ENCODE measurements around the gene COX19. TPM values are rescaled to one million over a fixed set of nuclear protein-coding genes. Genes with fewer than 3 reads are reported as not detected.

COX19 gene
- total and polyA plus RNA-seq, 2 of the 13 experiments (the other 11 are each of a cell fraction or from before 2014, with no cell fraction given): 11.5 to 21.7 TPM

- TF ChIP-seq THAP9 (CRISPR knock-in tag; IDR thresholded peaks at IDR 0.05; ENCODE audit: borderline replicate concordance): peak; percentile 56; the same call in 1 of the 2 replicates
- TF ChIP-seq MTERF4 (CRISPR knock-in tag; IDR thresholded peaks at IDR 0.05): peak; percentile 1; the same call in 1 of the 2 replicates
- TF ChIP-seq BORCS8-MEF2B (CRISPR knock-in tag; IDR thresholded peaks at IDR 0.05): 0 out of 2 replicates have a peak, but pooled peaks have one; percentile 16
- TF ChIP-seq ZFP36L1 (CRISPR knock-in tag; IDR thresholded peaks at IDR 0.05): no peak
- TF ChIP-seq ZNF816 (CRISPR knock-in tag; IDR thresholded peaks at IDR 0.05; ENCODE audit: borderline replicate concordance): 0 out of 2 replicates have a peak, but pooled peaks have one; percentile 52
- 0 out of 2 replicates have a peak, but pooled peaks have one; percentile 8 for TF ChIP-seq HDAC2 (CRISPR knock-in tag; IDR thresholded peaks at IDR 0.05)
- TF ChIP-seq ZNF687 (CRISPR knock-in tag; IDR thresholded peaks at IDR 0.05): peak; percentile 2
- TF ChIP-seq ZNF609 (CRISPR knock-in tag; IDR thresholded peaks at IDR 0.05; ENCODE audit: borderline replicate concordance): no peak
Observed at GRCh38 chr7:983616-984071, 8.3 kb upstream of the COX19 start (continued).
